Calu3 (cell line): ENCODE data around the gene CUL9. TPM values are rescaled to one million over a fixed set of nuclear protein-coding genes. Genes with fewer than 3 reads are reported as not detected.
A peak's percentile ranks its signal among the peaks of the same experiment; 100 is the strongest.

Source experiments
- BruUV-seq: library from RNA; stranded (reverse); fragments of 400-500 nt; replicated peaks from 2 replicates; lab custom pipeline; 2021; lab: Mats Ljungman, UMichigan
- CTCF ChIA-PET: fragments of 300-600 bp; sonication (Branson Sonifier 250); formaldehyde crosslinking; loops from one replicate; lab custom pipeline; 2022; ENCODE audit warnings: antibody characterized with exemption; lab: Charles Lee
- DNase-seq: peaks from one replicate; pipeline ENCODE4 v3.0.0; 2022
- H3K27ac Mint-ChIP-seq: one replicate; pipeline ENCODE4 v1.8.0; 2022; ENCODE audit warnings: mixed read lengths; ENCODE audit not compliant: unreplicated experiment
- H3K27me3 Mint-ChIP-seq: one replicate; pipeline ENCODE4 v1.8.0; 2022; ENCODE audit warnings: mixed read lengths; ENCODE audit not compliant: unreplicated experiment
- H3K36me3 Mint-ChIP-seq: one replicate; pipeline ENCODE4 v1.8.0; 2022; ENCODE audit warnings: mild to moderate bottlenecking, moderate library complexity, mixed read lengths; ENCODE audit not compliant: insufficient read depth, unreplicated experiment
- H3K4me1 Mint-ChIP-seq: one replicate; pipeline ENCODE4 v1.8.0; 2022; ENCODE audit warnings: mild to moderate bottlenecking, low read depth, mixed read lengths; ENCODE audit not compliant: unreplicated experiment
- H3K4me3 Mint-ChIP-seq: one replicate; pipeline ENCODE4 v1.8.0; 2022; ENCODE audit warnings: mild to moderate bottlenecking, low read depth, moderate library complexity, mixed read lengths; ENCODE audit not compliant: unreplicated experiment
- H3K9me3 Mint-ChIP-seq: one replicate; pipeline ENCODE4 v1.8.0; 2022; ENCODE audit warnings: low read depth, mixed read lengths; ENCODE audit not compliant: unreplicated experiment
- intact Hi-C: fragments of 100-400 bp; cut with micrococcal nuclease; formaldehyde crosslinking; loops from one replicate; pipeline ENCODE4 v1.10.0; 2022; ENCODE audit not compliant: unreplicated experiment
- total RNA-seq: library from RNA; stranded (reverse); gene quantifications from 2 replicates; pipeline ENCODE4 v1.2.3, GENCODE V29; 2022
- TF ChIP-seq, protein P1 (sequence below): fragments of 200-600 bp; IDR thresholded peaks from one replicate; pipeline ENCODE4 v1.8.0; 2022; ENCODE audit warnings: antibody characterized with exemption; ENCODE audit not compliant: unreplicated experiment

Gene CUL9
- total RNA-seq, 1 experiment from 2014 or later: 73.1 TPM

DNA sequence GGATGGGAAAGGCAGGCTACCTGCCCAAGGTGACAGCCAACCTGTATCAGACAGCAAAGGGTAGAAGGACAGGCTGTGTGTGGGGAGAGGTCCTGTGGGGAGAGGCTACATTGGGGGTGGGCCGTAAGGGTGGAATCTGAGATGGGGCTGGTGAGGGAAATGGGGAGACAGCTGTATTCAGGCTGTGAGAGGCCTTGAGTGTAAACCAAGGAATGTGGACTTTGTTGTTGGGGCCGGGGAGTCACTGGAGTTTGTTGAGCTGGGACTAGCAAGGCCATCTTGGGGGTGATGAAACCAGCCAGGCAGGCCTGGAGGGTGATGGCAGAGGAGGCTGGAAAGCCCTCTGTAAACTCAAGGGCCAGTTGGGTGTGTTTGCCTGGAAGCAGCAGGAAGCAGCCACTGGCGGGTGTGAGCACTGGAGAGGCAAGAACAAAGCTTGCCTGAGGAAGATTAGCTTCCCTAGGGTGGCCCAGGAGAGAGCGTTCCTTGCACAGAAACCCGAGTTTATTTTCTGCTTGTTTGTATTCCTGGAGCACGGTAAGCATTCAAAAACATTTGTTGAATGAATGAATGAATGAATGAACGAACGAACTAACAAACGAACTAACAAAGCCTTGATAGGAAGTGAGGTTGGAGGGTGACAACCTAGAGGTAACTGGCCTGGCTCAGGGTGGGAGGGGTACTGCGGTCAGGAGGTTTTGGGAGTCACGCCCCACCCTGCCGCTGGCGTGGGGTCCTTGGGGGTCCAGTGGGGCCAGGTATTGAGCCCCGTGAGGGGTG lies 80.2 kb downstream of the CUL9 start:
- intact Hi-C loops: loop anchor here (2.0 kb wide), 1 partner anchor 245 kb away; no protein-coding TSS in a partner anchor
- BruUV-seq: no TSS peak
- Mint-ChIP-seq H3K36me3 (peaks cover 6% of the 10 kb centered on the region), H3K4me1 (peaks cover 2% of the 10 kb centered on the region), H3K9me3 (no peaks in the 10 kb centered on the region), H3K27me3 (peaks cover 26% of the 10 kb centered on the region), H3K27ac (no peak overlapping the region), H3K4me3 (no peak overlapping the region)
- DNase-seq: no peak
- TF ChIP-seq, protein P1, sequence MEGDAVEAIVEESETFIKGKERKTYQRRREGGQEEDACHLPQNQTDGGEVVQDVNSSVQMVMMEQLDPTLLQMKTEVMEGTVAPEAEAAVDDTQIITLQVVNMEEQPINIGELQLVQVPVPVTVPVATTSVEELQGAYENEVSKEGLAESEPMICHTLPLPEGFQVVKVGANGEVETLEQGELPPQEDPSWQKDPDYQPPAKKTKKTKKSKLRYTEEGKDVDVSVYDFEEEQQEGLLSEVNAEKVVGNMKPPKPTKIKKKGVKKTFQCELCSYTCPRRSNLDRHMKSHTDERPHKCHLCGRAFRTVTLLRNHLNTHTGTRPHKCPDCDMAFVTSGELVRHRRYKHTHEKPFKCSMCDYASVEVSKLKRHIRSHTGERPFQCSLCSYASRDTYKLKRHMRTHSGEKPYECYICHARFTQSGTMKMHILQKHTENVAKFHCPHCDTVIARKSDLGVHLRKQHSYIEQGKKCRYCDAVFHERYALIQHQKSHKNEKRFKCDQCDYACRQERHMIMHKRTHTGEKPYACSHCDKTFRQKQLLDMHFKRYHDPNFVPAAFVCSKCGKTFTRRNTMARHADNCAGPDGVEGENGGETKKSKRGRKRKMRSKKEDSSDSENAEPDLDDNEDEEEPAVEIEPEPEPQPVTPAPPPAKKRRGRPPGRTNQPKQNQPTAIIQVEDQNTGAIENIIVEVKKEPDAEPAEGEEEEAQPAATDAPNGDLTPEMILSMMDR: no peak
- CTCF ChIA-PET: interaction anchor here (1.5 to 3.3 kb wide), 4 partner anchors 11 to 93 kb away, joined by 4 to 53 read pairs (median 7); no protein-coding TSS in a partner anchor

DNA sequence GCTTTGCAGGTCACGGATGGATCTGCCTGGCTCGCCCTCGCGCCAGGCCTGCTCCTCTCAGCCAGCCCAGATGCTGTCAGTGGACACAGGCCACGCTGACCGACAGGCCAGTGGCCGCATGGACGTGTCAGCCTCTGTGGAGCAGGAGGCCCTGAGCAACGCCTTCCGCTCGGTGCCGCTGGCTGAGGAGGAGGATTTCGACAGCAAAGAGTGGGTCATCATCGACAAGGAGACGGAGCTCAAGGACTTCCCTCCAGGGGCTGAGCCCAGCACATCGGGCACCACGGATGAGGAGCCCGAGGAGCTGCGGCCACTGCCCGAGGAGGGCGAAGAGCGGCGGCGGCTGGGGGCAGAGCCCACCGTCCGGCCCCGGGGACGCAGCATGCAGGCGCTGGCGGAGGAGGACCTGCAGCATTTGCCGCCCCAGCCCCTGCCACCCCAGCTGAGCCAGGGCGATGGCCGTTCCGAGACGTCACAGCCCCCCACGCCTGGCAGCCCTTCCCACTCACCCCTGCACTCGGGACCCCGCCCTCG lies 80.9 kb downstream of the CUL9 start:
- BruUV-seq: no TSS peak
- Mint-ChIP-seq H3K27me3 (peaks cover 26% of the 10 kb centered on the region), H3K36me3 (peaks cover 6% of the 10 kb centered on the region), H3K27ac (no peak overlapping the region), H3K4me3 (no peak overlapping the region), H3K4me1 (peaks cover 8% of the 10 kb centered on the region), H3K9me3 (no peaks in the 10 kb centered on the region)
- TF ChIP-seq, protein P1: no peak
- DNase-seq: no peak
- intact Hi-C loops: loop anchor here (1.0 to 2.0 kb wide), 2 partner anchors 71 to 244 kb away; no protein-coding TSS in a partner anchor
- CTCF ChIA-PET: interaction anchor here (0.6 to 3.3 kb wide), 7 partner anchors 10 to 900 kb away, joined by 3 to 53 read pairs (median 6); no protein-coding TSS in a partner anchor

DNA sequence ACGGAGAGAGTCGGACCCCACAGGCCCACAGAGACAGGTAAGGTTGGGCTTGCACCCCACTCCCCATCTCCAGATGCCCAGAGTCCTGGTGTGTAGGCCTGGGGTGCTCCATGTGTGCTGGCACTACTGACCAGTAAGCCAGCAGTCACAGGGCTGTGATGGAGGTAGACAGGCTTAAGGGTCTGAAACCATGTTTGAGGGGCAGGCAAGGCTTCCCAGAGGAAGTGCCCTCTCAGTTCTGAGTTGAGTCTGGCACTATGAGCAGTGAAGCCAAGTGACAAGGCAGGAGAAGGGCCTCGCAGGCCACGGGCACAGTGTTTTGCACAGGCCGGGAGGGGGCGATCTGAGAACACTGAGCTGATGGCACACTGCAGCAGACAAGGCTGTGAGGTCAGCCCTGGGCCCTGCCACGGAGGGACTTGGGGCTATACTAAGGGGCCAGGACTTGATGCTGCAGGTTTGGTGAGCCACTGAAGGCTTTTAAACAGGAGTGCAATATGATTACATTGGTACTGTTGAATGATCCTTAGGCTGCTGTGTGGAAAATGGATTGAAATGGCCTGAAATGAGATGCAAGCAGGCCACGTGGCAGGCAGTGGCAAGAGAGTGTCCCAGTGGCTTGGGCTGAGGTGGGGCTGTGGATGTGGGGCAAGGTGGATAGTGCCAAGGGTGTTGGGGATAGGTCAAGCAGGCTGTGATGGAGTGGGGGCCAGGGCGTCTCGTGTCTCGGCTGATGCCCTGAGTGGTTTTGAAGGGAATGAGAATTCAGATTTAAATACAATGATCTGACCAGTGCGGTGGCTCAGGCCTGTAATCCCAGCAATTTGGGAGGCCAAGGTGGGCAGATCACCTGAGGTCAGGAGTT lies 81.5 kb downstream of the CUL9 start:
- Mint-ChIP-seq H3K4me1 (peaks cover 10% of the 10 kb centered on the region), H3K36me3 (peaks cover 6% of the 10 kb centered on the region), H3K27ac (no peak overlapping the region), H3K9me3 (no peaks in the 10 kb centered on the region), H3K4me3 (no peak overlapping the region), H3K27me3 (peaks cover 25% of the 10 kb centered on the region)
- peak; percentile 94 for DNase-seq
- intact Hi-C loops: loop anchor here (1.0 to 2.0 kb wide), 2 partner anchors 71 to 243 kb away; no protein-coding TSS in a partner anchor
- CTCF ChIA-PET: interaction anchor here (0.5 to 3.3 kb wide), 16 partner anchors 9 to 899 kb away, joined by 3 to 53 read pairs (median 3); partner anchors contain the start of gene ZNF318
- TF ChIP-seq, protein P1: peak; percentile 81
- no TSS peak for BruUV-seq

DNA sequence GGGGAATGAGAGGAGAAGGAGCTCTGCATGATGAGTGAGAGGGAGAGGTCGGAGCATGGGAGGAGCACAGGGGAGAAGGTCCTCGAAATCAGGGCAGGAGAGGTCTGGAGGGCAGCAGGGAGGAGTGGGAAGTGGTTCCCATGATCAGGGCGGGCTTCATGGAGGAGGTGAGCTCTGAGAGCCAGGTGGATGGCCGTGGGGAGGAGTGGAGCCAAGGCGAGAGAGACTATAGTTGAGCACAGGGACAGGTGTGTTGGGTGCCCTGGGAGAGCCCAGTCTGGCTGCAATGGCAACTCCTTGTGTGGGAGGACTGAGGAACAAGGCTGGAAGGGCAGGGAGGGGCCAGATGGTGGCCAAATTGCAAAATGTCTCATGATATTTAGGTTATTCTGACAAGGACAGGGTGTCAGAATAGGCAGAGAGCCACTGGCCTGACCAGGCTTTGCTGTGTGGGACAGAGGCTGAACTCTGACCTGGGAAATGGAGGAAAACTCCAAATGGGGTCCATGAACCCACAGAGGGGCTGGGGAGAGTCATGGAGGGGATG lies 82.7 kb downstream of the CUL9 start:
- Mint-ChIP-seq H3K9me3 (no peaks in the 10 kb centered on the region), H3K4me1 (peaks cover 11% of the 10 kb centered on the region), H3K4me3 (no peak overlapping the region), H3K27me3 (peaks cover 26% of the 10 kb centered on the region), H3K36me3 (peaks cover 6% of the 10 kb centered on the region), H3K27ac (no peak overlapping the region)
- CTCF ChIA-PET: interaction anchor here (1.0 to 3.3 kb wide), 6 partner anchors 44 to 104 kb away, joined by 3 to 53 read pairs (median 5); partner anchors contain the start of genes CRIP3 and ZNF318
- TF ChIP-seq, protein P1: no peak
- intact Hi-C loops: no loop called here
- no peak for DNase-seq
- BruUV-seq: no TSS peak
